H1 (cell line): Measurements from ENCODE around the gene PARP15. TPM values are rescaled to one million over a fixed set of nuclear protein-coding genes. Genes with fewer than 3 reads are reported as not detected.

Experiments used
- ASH2L ChIP-seq: fragments of 200-600, 300-600 bp; sonication (generic); IDR thresholded peaks from one replicate; pipeline ENCODE4 v1.7.1; 2017; ENCODE audit warnings: low read length
- ATF2 ChIP-seq: IDR thresholded peaks from 2 replicates; pipeline ENCODE4 v1.6.1; 2012; ENCODE audit warnings: low read length, inconsistent platforms
- CBX8 ChIP-seq: fragments of 300-800, 300-1000 bp; sonication (generic); IDR thresholded peaks from 2 replicates; pipeline ENCODE4 v1.7.1; 2016; ENCODE audit warnings: low read depth, low read length, borderline replicate concordance
- CHD2 ChIP-seq: IDR thresholded peaks from 2 replicates; pipeline ENCODE4 v1.6.1; 2012; ENCODE audit warnings: low read length, improper control_type of control experiment
- CTBP2 ChIP-seq: IDR thresholded peaks from 2 replicates; pipeline ENCODE4 v1.7.0; 2011; ENCODE audit warnings: borderline replicate concordance, mild to moderate bottlenecking, moderate library complexity, mixed read lengths, low read length; ENCODE audit not compliant: insufficient read depth, insufficient read length
- EGR1 ChIP-seq: IDR thresholded peaks from 2 replicates; pipeline ENCODE4 v1.6.1; 2011; ENCODE audit warnings: low read depth, low read length, borderline replicate concordance
- GTF2F1 ChIP-seq: IDR thresholded peaks from 2 replicates; pipeline ENCODE4 v1.6.1; 2012; ENCODE audit warnings: low read depth, low read length, improper control_type of control experiment, borderline replicate concordance
- JUN ChIP-seq: IDR thresholded peaks from 2 replicates; pipeline ENCODE4 v1.6.1; 2011; ENCODE audit warnings: low read depth, mild to moderate bottlenecking, improper control_type of control experiment, low read length
- NRF1 ChIP-seq: IDR thresholded peaks from 2 replicates; pipeline ENCODE4 v1.6.1; 2011; ENCODE audit warnings: mild to moderate bottlenecking, low read depth, low read length, improper control_type of control experiment
- POLR2A ChIP-seq, 2 experiments: IDR thresholded peaks; 1 replicate in 1 of 2; 2 replicates in 1 of 2; pipeline ENCODE4 v1.6.1; 2011; ENCODE audit warnings: low read depth in 2 of 2, low read length in 2 of 2, mild to moderate bottlenecking in 2 of 2; ENCODE audit errors: control extremely low read depth in 1 of 2
- RAD21 ChIP-seq, 2 experiments: IDR thresholded peaks in 1 of 2; conservative IDR thresholded peaks in 1 of 2; 2 replicates each; pipeline ENCODE4 v1.6.1; 2011; ENCODE audit warnings: low read depth in 2 of 2, low read length in 2 of 2, improper control_type of control experiment in 1 of 2, inconsistent platforms in 1 of 2, mild to moderate bottlenecking in 1 of 2, moderate library complexity in 1 of 2
- RFX5 ChIP-seq: IDR thresholded peaks from 2 replicates; pipeline ENCODE4 v1.6.1; 2011; ENCODE audit warnings: low read depth, low read length, improper control_type of control experiment, borderline replicate concordance
- SIN3A ChIP-seq, 2 experiments: IDR thresholded peaks in 1 of 2; conservative IDR thresholded peaks in 1 of 2; 2 replicates each; pipeline ENCODE4 v1.6.1; 2011 to 2012; ENCODE audit warnings: low read length in 2 of 2, improper control_type of control experiment in 1 of 2, low read depth in 1 of 2, mild to moderate bottlenecking in 1 of 2
- SIRT6 ChIP-seq: IDR thresholded peaks from one replicate; pipeline ENCODE4 v1.7.1; 2012; ENCODE audit warnings: low read length, inconsistent platforms
- SIX5 ChIP-seq: IDR thresholded peaks from 2 replicates; pipeline ENCODE4 v1.6.1; 2011; ENCODE audit warnings: mild to moderate bottlenecking, low read depth, low read length
- YY1 ChIP-seq: IDR thresholded peaks from 2 replicates; pipeline ENCODE4 v1.6.1; 2011; ENCODE audit warnings: low read depth, mild to moderate bottlenecking, low read length
- polyA plus RNA-seq, 7 experiments: library from polyadenylated mRNA; depleted of rRNA in 3 of 7; stranded (reverse) in 5 of 7; unstranded in 2 of 7; fragments of >200 nt in 5 of 7; fragments of 200-250 nt in 2 of 7; gene quantifications; 1 replicate in 5 of 7; 2 replicates in 1 of 7; 4 replicates in 1 of 7; pipeline versions ENCODE4 v1.2.1 to v1.2.3, GENCODE V29; 2011 to 2013; ENCODE audit warnings: missing spikeins in 2 of 7, mixed read lengths in 2 of 7
- total RNA-seq: library from RNA; stranded (reverse); fragmentation: NEBNext Ultra II Directional; extraction: Animal tissue kit (Norgen Biotek cat#: 25700); gene quantifications from 2 replicates; pipeline ENCODE4 v1.2.1, GENCODE V29; 2021
- TF ChIP-seq, protein P1 (sequence below), 3 experiments: IDR thresholded peaks; 1 replicate in 2 of 3; 2 replicates in 1 of 3; pipeline versions ENCODE4 v1.5.1 to v1.6.1; 2011; ENCODE audit warnings: low read length in 3 of 3, mild to moderate bottlenecking in 3 of 3, inconsistent platforms in 2 of 3, low read depth in 1 of 3, moderate library complexity in 1 of 3; ENCODE audit not compliant: insufficient read depth in 1 of 3; ENCODE audit errors: control extremely low read depth in 1 of 3

Gene PARP15
- total and polyA plus RNA-seq, 2 of the 8 experiments (the other 6 are each of a cell fraction or from before 2014, with no cell fraction given) = 0.37 to 0.45 TPM

- TF ChIP-seq ATF2 = no peak
- TF ChIP-seq CBX8 = no peak
- TF ChIP-seq, protein P1, sequence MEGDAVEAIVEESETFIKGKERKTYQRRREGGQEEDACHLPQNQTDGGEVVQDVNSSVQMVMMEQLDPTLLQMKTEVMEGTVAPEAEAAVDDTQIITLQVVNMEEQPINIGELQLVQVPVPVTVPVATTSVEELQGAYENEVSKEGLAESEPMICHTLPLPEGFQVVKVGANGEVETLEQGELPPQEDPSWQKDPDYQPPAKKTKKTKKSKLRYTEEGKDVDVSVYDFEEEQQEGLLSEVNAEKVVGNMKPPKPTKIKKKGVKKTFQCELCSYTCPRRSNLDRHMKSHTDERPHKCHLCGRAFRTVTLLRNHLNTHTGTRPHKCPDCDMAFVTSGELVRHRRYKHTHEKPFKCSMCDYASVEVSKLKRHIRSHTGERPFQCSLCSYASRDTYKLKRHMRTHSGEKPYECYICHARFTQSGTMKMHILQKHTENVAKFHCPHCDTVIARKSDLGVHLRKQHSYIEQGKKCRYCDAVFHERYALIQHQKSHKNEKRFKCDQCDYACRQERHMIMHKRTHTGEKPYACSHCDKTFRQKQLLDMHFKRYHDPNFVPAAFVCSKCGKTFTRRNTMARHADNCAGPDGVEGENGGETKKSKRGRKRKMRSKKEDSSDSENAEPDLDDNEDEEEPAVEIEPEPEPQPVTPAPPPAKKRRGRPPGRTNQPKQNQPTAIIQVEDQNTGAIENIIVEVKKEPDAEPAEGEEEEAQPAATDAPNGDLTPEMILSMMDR (IDR thresholded peaks at IDR 0.05; ENCODE audit: control extremely low read depth in 1 of 3, insufficient read depth in 1 of 3, low read depth in 1 of 3, low read length in 3 of 3) = peak; percentile 68 to 90 (median 84)
- no peak for TF ChIP-seq EGR1
- 0 out of 2 replicates have a peak, but pooled peaks have one; percentile 22 for TF ChIP-seq YY1
- no peak for TF ChIP-seq POLR2A (IDR thresholded peaks at IDR 0.05; ENCODE audit: control extremely low read depth in 1 of 2, low read depth in 2 of 2, low read length in 2 of 2)
- no peak for TF ChIP-seq ASH2L
- no peak for TF ChIP-seq SIRT6
- no peak for TF ChIP-seq SIX5
- no peak for TF ChIP-seq RFX5
- no peak for TF ChIP-seq JUN
- TF ChIP-seq RAD21 (IDR thresholded peaks at IDR 0.05 in 1 of 2, conservative IDR thresholded peaks at IDR 0.05 in 1 of 2; ENCODE audit: low read depth in 2 of 2, low read length in 2 of 2) = peak; percentile 90 to 93
- TF ChIP-seq GTF2F1 = no peak
- no peak for TF ChIP-seq SIN3A (conservative IDR thresholded peaks at IDR 0.05 in 1 of 2, IDR thresholded peaks at IDR 0.05 in 1 of 2; ENCODE audit: low read depth in 1 of 2, low read length in 2 of 2)
- TF ChIP-seq NRF1 = no peak
- TF ChIP-seq CHD2 = no peak
- TF ChIP-seq CTBP2 = no peak
Measured at GRCh38 chr3:122679085-122679881, 101.8 kb downstream of the PARP15 start (continued).
